Liver (tissue), 9 donors: ENCODE results near the gene DENND4C. TPM values are rescaled to one million over a fixed set of nuclear protein-coding genes. Genes with fewer than 3 reads are reported as not detected.

Experiments used
- DNase-seq: peaks from one replicate; pipeline ENCODE4 v3.0.0-alpha.2; 2017; ENCODE audit warnings: low spot score
- H3K27ac ChIP-seq, 2 donors: one replicate each; pipeline ENCODE4 v1.7.0; 2013; ENCODE audit warnings: inconsistent platforms in 2 of 2, low read length in 2 of 2, control low read depth in 1 of 2, low read depth in 1 of 2, mild to moderate bottlenecking in 1 of 2
- H3K27me3 ChIP-seq, 4 donors: one replicate each; pipeline versions ENCODE4 v1.6.1 to v1.7.0; 2013; ENCODE audit warnings: low read length in 3 of 4, inconsistent platforms in 1 of 4, mild to moderate bottlenecking in 1 of 4, moderate library complexity in 1 of 4; ENCODE audit not compliant: control insufficient read depth in 4 of 4, insufficient read depth in 4 of 4
- H3K36me3 ChIP-seq, 4 donors: one replicate each; pipeline versions ENCODE4 v1.6.1 to v1.7.0; 2013; ENCODE audit warnings: low read length in 3 of 4, mild to moderate bottlenecking in 3 of 4, low read depth in 1 of 4, moderate library complexity in 1 of 4; ENCODE audit not compliant: control insufficient read depth in 4 of 4, insufficient read depth in 3 of 4
- H3K4me1 ChIP-seq, 4 donors: one replicate each; pipeline versions ENCODE4 v1.6.1 to v1.7.0; 2013; ENCODE audit warnings: low read length in 3 of 4, mild to moderate bottlenecking in 3 of 4, moderate library complexity in 1 of 4; ENCODE audit not compliant: control insufficient read depth in 4 of 4, insufficient read depth in 4 of 4
- H3K4me3 ChIP-seq, 3 donors: one replicate each; pipeline versions ENCODE4 v1.6.1 to v1.7.0; 2013; ENCODE audit warnings: low read length in 3 of 3, control low read depth in 1 of 3, low read depth in 1 of 3, mild to moderate bottlenecking in 1 of 3
- H3K9ac ChIP-seq, 2 donors: one replicate each; pipeline ENCODE4 v1.7.0; 2013; ENCODE audit warnings: low read length in 2 of 2, mild to moderate bottlenecking in 2 of 2, moderate library complexity in 2 of 2, control low read depth in 1 of 2, low read depth in 1 of 2
- H3K9me3 ChIP-seq, 4 donors: one replicate each; pipeline versions ENCODE4 v1.6.1 to v1.7.0; 2013; ENCODE audit warnings: low read length in 3 of 4; ENCODE audit not compliant: control insufficient read depth in 4 of 4
- CTCF ChIP-seq: fragments of 150-350 bp; IDR thresholded peaks from 2 replicates; pipeline ENCODE4 v1.5.1; 2017; ENCODE audit warnings: improper control_type of control experiment, low read depth, low read length; ENCODE audit not compliant: missing input control
- EGR1 ChIP-seq, 2 donors: IDR thresholded peaks; 2 replicates each; pipeline ENCODE4 v1.6.1; 2016 to 2018; ENCODE audit warnings: antibody characterized with exemption in 2 of 2, low read depth in 2 of 2
- FOXA1 ChIP-seq: IDR thresholded peaks from 2 replicates; pipeline ENCODE4 v1.6.1; 2016; ENCODE audit warnings: antibody characterized with exemption
- FOXA2 ChIP-seq: IDR thresholded peaks from 2 replicates; pipeline ENCODE4 v1.6.1; 2016; ENCODE audit warnings: antibody characterized with exemption
- HNF4A ChIP-seq, 2 donors: conservative IDR thresholded peaks; 2 replicates each; pipeline ENCODE4 v1.6.1; 2016; ENCODE audit warnings: antibody characterized with exemption in 2 of 2, mild to moderate bottlenecking in 2 of 2
- HNF4G ChIP-seq: IDR thresholded peaks from 2 replicates; pipeline ENCODE4 v1.6.1; 2016; ENCODE audit warnings: antibody characterized with exemption
- JUND ChIP-seq, 2 donors: IDR thresholded peaks; 2 replicates each; pipeline ENCODE4 v1.6.1; 2016; ENCODE audit warnings: antibody characterized with exemption in 2 of 2
- MAX ChIP-seq: IDR thresholded peaks from 2 replicates; pipeline ENCODE4 v1.6.1; 2016; ENCODE audit warnings: antibody characterized with exemption
- NR2F2 ChIP-seq: IDR thresholded peaks from 2 replicates; pipeline ENCODE4 v1.6.1; 2016; ENCODE audit warnings: antibody characterized with exemption
- RAD21 ChIP-seq, 2 donors: IDR thresholded peaks; 2 replicates each; pipeline ENCODE4 v1.6.1; 2016; ENCODE audit warnings: antibody characterized with exemption in 2 of 2, mild to moderate bottlenecking in 2 of 2
- RXRA ChIP-seq, 2 donors: IDR thresholded peaks; 2 replicates each; pipeline ENCODE4 v1.6.1; 2017 to 2018; ENCODE audit warnings: antibody characterized with exemption in 2 of 2, mild to moderate bottlenecking in 1 of 2
- SP1 ChIP-seq: IDR thresholded peaks from 2 replicates; pipeline ENCODE4 v1.6.1; 2018; ENCODE audit warnings: antibody characterized with exemption, mild to moderate bottlenecking
- TAF1 ChIP-seq: conservative IDR thresholded peaks from 2 replicates; pipeline ENCODE4 v1.6.1; 2016; ENCODE audit warnings: antibody characterized with exemption, mild to moderate bottlenecking
- WGBS: extraction: QIAGEN DNeasy Blood & Tissue Kit; methylation state at CpG from one replicate; pipeline ENCODE4 v1.1.7; 2013; 5-methylcytosine and 5-hydroxymethylcytosine counted together
- polyA plus RNA-seq, 2 donors: library from polyadenylated mRNA; stranded (reverse) in 1 of 2; unstranded in 1 of 2; fragments of 200-250 nt in 1 of 2; fragments of >200 nt in 1 of 2; fragmentation: Nextera tagmentation in 1 of 2; extraction: Ambion mirVana in 1 of 2; gene quantifications; one replicate each; pipeline versions ENCODE4 v1.2.1 to v1.2.3, GENCODE V29; 2013 to 2015
- total RNA-seq, 2 donors: library from RNA; depleted of rRNA; stranded (reverse); fragments of >200 nt; gene quantifications; one replicate each; pipeline ENCODE4 v1.2.3, GENCODE V29; 2014
- TF ChIP-seq, protein P1 (sequence below): IDR thresholded peaks from 2 replicates; pipeline ENCODE4 v1.6.1; 2016; ENCODE audit warnings: antibody characterized with exemption
- donor health status: healthy.
- donor health status: healthy.
- donor health status: healthy.
- donor health status: healthy.
- donor health status: healthy.

Gene DENND4C
- total and polyA plus RNA-seq, 4 donors = 6.9 to 54.9 (median 14.8) TPM

DNA sequence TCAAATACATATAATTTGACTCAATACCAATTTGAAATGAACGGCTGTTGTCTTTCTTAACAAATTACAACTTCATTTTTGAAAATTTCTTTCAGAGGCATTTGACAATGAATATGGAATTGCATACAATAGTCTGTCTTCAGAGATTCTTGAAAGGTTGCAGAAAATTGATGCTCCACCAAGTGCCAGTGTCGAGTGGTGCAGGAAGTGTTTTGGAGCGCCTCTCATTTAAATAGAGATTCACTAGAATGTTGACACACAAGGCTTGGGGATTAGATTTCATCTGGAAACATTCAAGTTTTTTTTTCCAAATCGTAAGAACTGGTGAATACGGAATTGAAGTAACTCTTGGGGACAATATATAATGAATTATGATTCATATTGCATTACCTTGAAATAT, 141.4 kb downstream of the DENND4C start:
- Histone ChIP-seq H3K4me1 (no peaks in the 10 kb centered on the region), H3K9me3 (no peaks in the 10 kb centered on the region), H3K27ac (no peak overlapping the region), H3K9ac (no peak overlapping the region), H3K27me3 (no peaks in the 10 kb centered on the region), H3K4me3 (no peak overlapping the region), H3K36me3 (peaks cover 6 to 51% (median 40%) of the 10 kb centered on the region in 4 donors)
- TF ChIP-seq JUND (IDR thresholded peaks at IDR 0.05) (no peak), FOXA1 (no peak), SP1 (no peak), EGR1 (IDR thresholded peaks at IDR 0.05; ENCODE audit: low read depth in 2 of 2) (no peak), RXRA (IDR thresholded peaks at IDR 0.05) (no peak), RAD21 (IDR thresholded peaks at IDR 0.05) (no peak), CTCF (no peak), FOXA2 (no peak), MAX (no peak)
- TF ChIP-seq, protein P1, sequence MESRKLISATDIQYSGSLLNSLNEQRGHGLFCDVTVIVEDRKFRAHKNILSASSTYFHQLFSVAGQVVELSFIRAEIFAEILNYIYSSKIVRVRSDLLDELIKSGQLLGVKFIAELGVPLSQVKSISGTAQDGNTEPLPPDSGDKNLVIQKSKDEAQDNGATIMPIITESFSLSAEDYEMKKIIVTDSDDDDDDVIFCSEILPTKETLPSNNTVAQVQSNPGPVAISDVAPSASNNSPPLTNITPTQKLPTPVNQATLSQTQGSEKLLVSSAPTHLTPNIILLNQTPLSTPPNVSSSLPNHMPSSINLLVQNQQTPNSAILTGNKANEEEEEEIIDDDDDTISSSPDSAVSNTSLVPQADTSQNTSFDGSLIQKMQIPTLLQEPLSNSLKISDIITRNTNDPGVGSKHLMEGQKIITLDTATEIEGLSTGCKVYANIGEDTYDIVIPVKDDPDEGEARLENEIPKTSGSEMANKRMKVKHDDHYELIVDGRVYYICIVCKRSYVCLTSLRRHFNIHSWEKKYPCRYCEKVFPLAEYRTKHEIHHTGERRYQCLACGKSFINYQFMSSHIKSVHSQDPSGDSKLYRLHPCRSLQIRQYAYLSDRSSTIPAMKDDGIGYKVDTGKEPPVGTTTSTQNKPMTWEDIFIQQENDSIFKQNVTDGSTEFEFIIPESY = no peak
- WGBS = 89% methylated on average over 5 of the region's 5 CpGs
- no peak for DNase-seq

- H3K4me1 ChIP-seq = peaks cover 0 to 1% (median under 1%) of the 10 kb centered on the region in 4 donors
- H3K9ac ChIP-seq = no peak overlapping the region
- H3K4me3 ChIP-seq = no peak overlapping the region
- 96% methylated on average over 8 of the region's 8 CpGs for WGBS
- no peaks in the 10 kb centered on the region for H3K27me3 ChIP-seq
- H3K36me3 ChIP-seq = peaks cover 6 to 55% (median 45%) of the 10 kb centered on the region in 4 donors
- no peaks in the 10 kb centered on the region for H3K9me3 ChIP-seq
- TF ChIP-seq CTCF (no peak), FOXA2 (no peak), TAF1 (no peak), HNF4G (no peak), NR2F2 (no peak), RAD21 (IDR thresholded peaks at IDR 0.05) (no peak), HNF4A (conservative IDR thresholded peaks at IDR 0.05) (no peak), JUND (IDR thresholded peaks at IDR 0.05) (no peak)
- DNase-seq = no peak
- H3K27ac ChIP-seq = no peak overlapping the region
Observed at GRCh38 chr9:19372567-19372966, 142.1 kb downstream of the DENND4C start.
